HCT116 (cell line): ENCODE data around the gene JAK1. TPM values are rescaled to one million over a fixed set of nuclear protein-coding genes. Genes with fewer than 3 reads are reported as not detected.

Source experiments
- ATAC-seq: fragments of 200-7000 bp; cut with Tn5 transposase; 2 replicates; pipeline ENCODE4 v1.9.1; 2020; ENCODE audit warnings: mild to moderate bottlenecking, moderate library complexity
- BruUV-seq: library from RNA; stranded (reverse); fragments of 400-500 nt; replicated peaks from 2 replicates; lab custom pipeline; 2021; lab: Mats Ljungman, UMichigan
- CTCF ChIA-PET: fragments of 300-600 bp; sonication (Branson Sonifier 250); formaldehyde crosslinking; loops from one replicate; lab custom pipeline; 2021; ENCODE audit warnings: antibody characterized with exemption; lab: Charles Lee
- POLR2A ChIA-PET: fragments of 300-600, 350-600 bp; sonication (Branson Sonifier 250); formaldehyde crosslinking; loops from one replicate; lab custom pipeline; 2021; ENCODE audit warnings: antibody characterized with exemption; lab: Charles Lee
- RAD21 ChIA-PET, 2 experiments: fragments of 300-600 bp; sonication (Branson Sonifier 250); formaldehyde crosslinking; loops; one replicate each; lab custom pipeline; 2023; ENCODE audit warnings: low total read pairs in 2 of 2; ENCODE audit not compliant: uncharacterized antibody in 2 of 2, unreplicated experiment in 2 of 2, low non-redundant PET in 1 of 2; lab: Charles Lee
- DNase-seq: peaks from one replicate; pipeline ENCODE4 v3.0.0-alpha.2; 2010; ENCODE audit warnings: low read depth, low spot score
- H2AFZ ChIP-seq: fragments of 200-600 bp; shearing (Covaris generic), sonication (generic); 2 replicates; pipeline ENCODE4 v1.6.1; 2017; ENCODE audit warnings: low read depth, mixed run types, mixed read lengths, antibody characterized with exemption, low read length; ENCODE audit not compliant: poor library complexity, severe bottlenecking
- H3K27ac ChIP-seq: 2 replicates; pipeline ENCODE4 v1.5.1; 2012; ENCODE audit warnings: low read depth, low read length
- H3K27me3 ChIP-seq: fragments of 200-600 bp; sonication (generic); 2 replicates; pipeline ENCODE4 v1.6.1; 2016; ENCODE audit warnings: mixed run types, low read length, mixed read lengths; ENCODE audit not compliant: insufficient read depth
- H3K36me3 ChIP-seq, 2 experiments: fragments of 200-500 bp in 1 of 2; fragments of 200-600 bp in 1 of 2; sonication (Bioruptor generic) in 1 of 2; sonication (generic) in 1 of 2; 2 replicates each; pipeline versions ENCODE4 v1.5.1 to v1.6.1; 2014 to 2016; ENCODE audit warnings: low read length in 2 of 2, inconsistent platforms in 1 of 2, mixed read lengths in 1 of 2, mixed run types in 1 of 2; ENCODE audit not compliant: insufficient read depth in 2 of 2, control insufficient read depth in 1 of 2
- H3K4me1 ChIP-seq, 2 experiments: fragments of 200-600 bp in 1 of 2; sonication (generic) in 1 of 2; 2 replicates each; pipeline versions ENCODE4 v1.5.1 to v1.6.1; 2012 to 2017; ENCODE audit warnings: low read length in 2 of 2, inconsistent platforms in 1 of 2, mild to moderate bottlenecking in 1 of 2, mixed read lengths in 1 of 2, mixed run types in 1 of 2, moderate library complexity in 1 of 2; ENCODE audit not compliant: insufficient read depth in 2 of 2, control insufficient read depth in 1 of 2
- H3K4me2 ChIP-seq: fragments of 200-600 bp; sonication (generic); 2 replicates; pipeline ENCODE4 v1.6.1; 2017; ENCODE audit warnings: mixed run types, low read length, mixed read lengths
- H3K4me3 ChIP-seq, 2 experiments: fragments of 200-600 bp in 1 of 2; sonication (generic) in 1 of 2; replicated peaks in 1 of 2; 2 replicates each; pipeline ENCODE4 v1.5.1; 2011 to 2016; ENCODE audit warnings: low read length in 2 of 2, control low read depth in 1 of 2, low read depth in 1 of 2, mild to moderate bottlenecking in 1 of 2, mixed read lengths in 1 of 2, mixed run types in 1 of 2
- H3K79me2 ChIP-seq: fragments of 200-600 bp; sonication (generic); 2 replicates; pipeline ENCODE4 v1.6.1; 2017; ENCODE audit warnings: mild to moderate bottlenecking, mixed run types, low read length, moderate library complexity, mixed read lengths; ENCODE audit not compliant: insufficient read depth
- H3K9ac ChIP-seq: fragments of 200-600 bp; sonication (generic); 2 replicates; pipeline ENCODE4 v1.6.1; 2016; ENCODE audit warnings: low read length, mixed read lengths
- H3K9me2 ChIP-seq: fragments of 200-600 bp; sonication (generic), shearing (Covaris generic); 2 replicates; pipeline ENCODE4 v1.6.1; 2017; ENCODE audit warnings: mixed run types, mild to moderate bottlenecking, moderate library complexity; ENCODE audit not compliant: insufficient read depth
- H3K9me3 ChIP-seq, 2 experiments: fragments of 200-500 bp in 1 of 2; fragments of 200-600 bp in 1 of 2; sonication (Bioruptor generic) in 1 of 2; sonication (generic) in 1 of 2; 2 replicates each; pipeline ENCODE4 v1.6.1; 2014 to 2017; ENCODE audit warnings: low read length in 2 of 2, mixed read lengths in 2 of 2, inconsistent platforms in 1 of 2, low read depth in 1 of 2, mild to moderate bottlenecking in 1 of 2, mixed run types in 1 of 2, moderate library complexity in 1 of 2; ENCODE audit not compliant: control insufficient read depth in 1 of 2, insufficient read depth in 1 of 2
- H4K20me1 ChIP-seq: fragments of 200-600 bp; sonication (generic), shearing (Covaris generic); 2 replicates; pipeline ENCODE4 v1.6.1; 2017; ENCODE audit warnings: mixed run types, mild to moderate bottlenecking, moderate library complexity; ENCODE audit not compliant: insufficient read depth
- CBX3 ChIP-seq: IDR thresholded peaks from 2 replicates; pipeline ENCODE4 v1.6.1; 2012; ENCODE audit warnings: low read depth
- CEBPB ChIP-seq: IDR thresholded peaks from 2 replicates; pipeline ENCODE4 v1.6.1; 2012; ENCODE audit warnings: low read depth
- EGR1 ChIP-seq: IDR thresholded peaks from 2 replicates; pipeline ENCODE4 v1.6.1; 2012; ENCODE audit warnings: low read depth
- ELF1 ChIP-seq: IDR thresholded peaks from 2 replicates; pipeline ENCODE4 v1.6.1; 2012; ENCODE audit warnings: low read depth, borderline replicate concordance
- EZH2 ChIP-seq: fragments of 200-600 bp; sonication (generic); IDR thresholded peaks from 2 replicates; pipeline ENCODE4 v1.6.1; 2017; ENCODE audit warnings: antibody characterized with exemption, mixed run types
- EZH2phosphoT487 ChIP-seq: fragments of 200-600 bp; IDR thresholded peaks from 2 replicates; pipeline ENCODE4 v1.6.1; 2018; ENCODE audit warnings: antibody characterized with exemption, borderline replicate concordance
- FOSL1 ChIP-seq: IDR thresholded peaks from 2 replicates; pipeline ENCODE4 v1.6.1; 2012; ENCODE audit warnings: low read depth
- JUND ChIP-seq: IDR thresholded peaks from 2 replicates; pipeline ENCODE4 v1.6.1; 2012
- POLR2A ChIP-seq: IDR thresholded peaks from 2 replicates; pipeline ENCODE4 v1.7.0; 2011; ENCODE audit warnings: borderline replicate concordance; ENCODE audit not compliant: insufficient read depth, insufficient read length; ENCODE audit errors: extremely low read depth
- POLR2AphosphoS5 ChIP-seq: IDR thresholded peaks from 2 replicates; pipeline ENCODE4 v1.6.1; 2011; ENCODE audit warnings: mild to moderate bottlenecking, low read depth, low read length, moderate library complexity
- RAD21 ChIP-seq: IDR thresholded peaks from 2 replicates; pipeline ENCODE4 v1.6.1; 2012; ENCODE audit warnings: low read depth, mild to moderate bottlenecking
- SIN3A ChIP-seq: IDR thresholded peaks from 2 replicates; pipeline ENCODE4 v1.6.1; 2012; ENCODE audit warnings: low read depth
- SP1 ChIP-seq: IDR thresholded peaks from 2 replicates; pipeline ENCODE4 v1.6.1; 2012; ENCODE audit warnings: low read depth
- SRF ChIP-seq: IDR thresholded peaks from 2 replicates; pipeline ENCODE4 v1.6.1; 2012; ENCODE audit warnings: low read depth
- TCF7L2 ChIP-seq: IDR thresholded peaks from 2 replicates; pipeline ENCODE4 v1.7.0; 2011; ENCODE audit warnings: borderline replicate concordance, inconsistent platforms; ENCODE audit not compliant: insufficient read depth, insufficient read length; ENCODE audit errors: extremely low read depth
- YY1 ChIP-seq: IDR thresholded peaks from 2 replicates; pipeline ENCODE4 v1.6.1; 2011; ENCODE audit warnings: low read length, low read depth, moderate library complexity, mild to moderate bottlenecking; ENCODE audit not compliant: insufficient replicate concordance; ENCODE audit errors: extremely low read depth
- ZBTB33 ChIP-seq: IDR thresholded peaks from 2 replicates; pipeline ENCODE4 v1.6.1; 2011; ENCODE audit warnings: mild to moderate bottlenecking, low read length, moderate library complexity; ENCODE audit not compliant: insufficient replicate concordance; ENCODE audit errors: extremely low read depth
- ZFX ChIP-seq: fragments of 450-650 bp; IDR thresholded peaks from 2 replicates; pipeline ENCODE4 v1.6.1; 2017
- ZNF274 ChIP-seq: fragments of 200-500 bp; sonication (Bioruptor generic); IDR thresholded peaks from 2 replicates; pipeline ENCODE4 v1.6.1; 2014; ENCODE audit warnings: mild to moderate bottlenecking, low read depth, low read length, inconsistent platforms
- intact Hi-C: fragments of 100-400 bp; cut with micrococcal nuclease; formaldehyde crosslinking; loops from 2 replicates; pipeline ENCODE4 v1.10.0; 2022
- total RNA-seq: library from RNA; stranded (reverse); gene quantifications from one replicate; pipeline ENCODE4 v1.2.1, GENCODE V29; 2021; ENCODE audit not compliant: unreplicated experiment
- TF ChIP-seq, protein P1 (sequence below): IDR thresholded peaks from 2 replicates; pipeline ENCODE4 v1.6.1; 2012
- TF ChIP-seq, protein P2 (sequence below): IDR thresholded peaks from 2 replicates; pipeline ENCODE4 v1.6.1; 2012
- TF ChIP-seq, protein P3 (sequence below): IDR thresholded peaks from 2 replicates; pipeline ENCODE4 v1.6.1; 2012; ENCODE audit warnings: low read depth

Gene JAK1
- total RNA-seq, 1 experiment from 2014 or later, result 53.2 TPM

DNA sequence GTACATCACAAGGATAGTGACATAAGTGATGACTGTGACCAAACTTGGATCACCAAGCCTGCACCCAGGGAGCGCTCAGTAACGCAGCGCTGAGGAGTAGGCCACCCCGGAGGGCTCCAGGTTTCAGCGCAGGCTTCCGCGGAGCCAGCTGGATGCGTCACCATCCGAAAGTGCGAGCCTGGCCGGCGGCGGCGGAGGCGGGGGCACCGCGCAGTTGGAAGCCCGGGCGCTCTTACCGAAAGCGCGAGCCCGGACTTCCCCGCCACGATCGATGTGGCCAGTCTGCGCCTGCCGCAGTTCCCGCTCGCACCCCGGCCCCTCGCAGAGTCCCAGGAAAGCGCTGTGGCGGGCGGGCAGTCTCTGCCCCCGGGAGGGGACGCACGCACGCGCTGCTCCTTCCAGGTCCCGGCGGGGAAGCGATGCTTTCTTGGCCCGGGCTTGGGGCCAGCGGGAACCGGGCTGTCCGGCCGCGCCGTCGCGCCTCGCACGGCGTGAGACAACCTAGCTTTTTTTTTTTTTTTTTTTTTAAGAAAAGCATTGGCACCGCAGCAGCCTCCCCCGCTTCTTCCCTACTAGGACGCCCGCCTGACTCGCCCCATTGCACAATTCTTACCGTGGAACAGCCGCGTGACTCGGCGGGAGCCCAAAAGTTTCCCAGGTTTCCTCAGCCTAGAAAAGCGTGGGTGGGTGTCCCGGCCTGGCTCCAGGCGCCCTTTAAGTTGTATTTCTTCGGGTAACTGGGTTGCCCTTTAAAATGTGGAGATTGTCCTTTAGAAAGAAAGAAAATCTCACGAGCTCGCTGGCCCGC is 36.4 kb upstream of the JAK1 start:
- ATAC-seq, result peak; percentile 91
- no peaks in the 10 kb centered on the region for H3K9me3 ChIP-seq
- POLR2A ChIA-PET, result interaction anchor here (1.0 to 1.2 kb wide), 2 partner anchors 10 to 37 kb away, joined by 3 read pairs; no protein-coding TSS in a partner anchor
- peak overlapping the region; percentile 53 to 65 for H3K4me3 ChIP-seq
- BruUV-seq, result no TSS peak
- peak overlapping the region; percentile 98 for H2AFZ ChIP-seq
- no peaks in the 10 kb centered on the region for H3K79me2 ChIP-seq
- H3K9me2 ChIP-seq, result no peaks in the 10 kb centered on the region
- H3K36me3 ChIP-seq, result no peaks in the 10 kb centered on the region
- H3K4me1 ChIP-seq, result peaks cover 4 to 18% of the 10 kb centered on the region in 2 experiments; a peak in 3 of 4 replicates
- intact Hi-C loops, result no loop called here
- RAD21 ChIA-PET, result no interaction called here
- peak overlapping the region; percentile 94 for H3K4me2 ChIP-seq
- H3K27me3 ChIP-seq, result no peaks in the 10 kb centered on the region
- peak overlapping the region; percentile 59 for H3K27ac ChIP-seq
- CTCF ChIA-PET, result interaction anchor here (1.5 kb wide), 1 partner anchor 18 kb away, joined by 5 read pairs; no protein-coding TSS in a partner anchor
- peak; percentile 29 for DNase-seq
- peak overlapping the region; percentile 69 for H3K9ac ChIP-seq
- no peaks in the 10 kb centered on the region for H4K20me1 ChIP-seq
- TF ChIP-seq EZH2phosphoT487 (no peak), CBX3 (peak; percentile 47; the same call in 1 of the 2 replicates), ZBTB33 (no peak), EGR1 (peak; percentile 89), TCF7L2 (no peak), POLR2A (no peak), FOSL1 (no peak), ZFX (no peak), SP1 (no peak), ZNF274 (no peak), ELF1 (no peak), SIN3A (peak; percentile 30; the same call in 1 of the 2 replicates), RAD21 (no peak), SRF (no peak), POLR2AphosphoS5 (peak; percentile 33; the same call in 1 of the 2 replicates), CEBPB (peak; percentile 86), JUND (no peak; the same call in 1 of the 2 replicates), YY1 (no peak), EZH2 (no peak)
- TF ChIP-seq, protein P1, sequence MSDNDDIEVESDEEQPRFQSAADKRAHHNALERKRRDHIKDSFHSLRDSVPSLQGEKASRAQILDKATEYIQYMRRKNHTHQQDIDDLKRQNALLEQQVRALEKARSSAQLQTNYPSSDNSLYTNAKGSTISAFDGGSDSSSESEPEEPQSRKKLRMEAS, result peak; percentile 73
- TF ChIP-seq, protein P2, sequence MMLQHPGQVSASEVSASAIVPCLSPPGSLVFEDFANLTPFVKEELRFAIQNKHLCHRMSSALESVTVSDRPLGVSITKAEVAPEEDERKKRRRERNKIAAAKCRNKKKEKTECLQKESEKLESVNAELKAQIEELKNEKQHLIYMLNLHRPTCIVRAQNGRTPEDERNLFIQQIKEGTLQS, result no peak
- TF ChIP-seq, protein P3, sequence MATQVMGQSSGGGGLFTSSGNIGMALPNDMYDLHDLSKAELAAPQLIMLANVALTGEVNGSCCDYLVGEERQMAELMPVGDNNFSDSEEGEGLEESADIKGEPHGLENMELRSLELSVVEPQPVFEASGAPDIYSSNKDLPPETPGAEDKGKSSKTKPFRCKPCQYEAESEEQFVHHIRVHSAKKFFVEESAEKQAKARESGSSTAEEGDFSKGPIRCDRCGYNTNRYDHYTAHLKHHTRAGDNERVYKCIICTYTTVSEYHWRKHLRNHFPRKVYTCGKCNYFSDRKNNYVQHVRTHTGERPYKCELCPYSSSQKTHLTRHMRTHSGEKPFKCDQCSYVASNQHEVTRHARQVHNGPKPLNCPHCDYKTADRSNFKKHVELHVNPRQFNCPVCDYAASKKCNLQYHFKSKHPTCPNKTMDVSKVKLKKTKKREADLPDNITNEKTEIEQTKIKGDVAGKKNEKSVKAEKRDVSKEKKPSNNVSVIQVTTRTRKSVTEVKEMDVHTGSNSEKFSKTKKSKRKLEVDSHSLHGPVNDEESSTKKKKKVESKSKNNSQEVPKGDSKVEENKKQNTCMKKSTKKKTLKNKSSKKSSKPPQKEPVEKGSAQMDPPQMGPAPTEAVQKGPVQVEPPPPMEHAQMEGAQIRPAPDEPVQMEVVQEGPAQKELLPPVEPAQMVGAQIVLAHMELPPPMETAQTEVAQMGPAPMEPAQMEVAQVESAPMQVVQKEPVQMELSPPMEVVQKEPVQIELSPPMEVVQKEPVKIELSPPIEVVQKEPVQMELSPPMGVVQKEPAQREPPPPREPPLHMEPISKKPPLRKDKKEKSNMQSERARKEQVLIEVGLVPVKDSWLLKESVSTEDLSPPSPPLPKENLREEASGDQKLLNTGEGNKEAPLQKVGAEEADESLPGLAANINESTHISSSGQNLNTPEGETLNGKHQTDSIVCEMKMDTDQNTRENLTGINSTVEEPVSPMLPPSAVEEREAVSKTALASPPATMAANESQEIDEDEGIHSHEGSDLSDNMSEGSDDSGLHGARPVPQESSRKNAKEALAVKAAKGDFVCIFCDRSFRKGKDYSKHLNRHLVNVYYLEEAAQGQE, result no peak
